ENCODE data around the gene LDHD.

Gene LDHD

GRCh38 chr16:75075688-75076268 is 40.8 kb downstream of the LDHD start:
- no peak for DNase-seq

GRCh38 chr16:75074920-75075687 is 41.5 kb downstream of the LDHD start:
- DNase-seq = peak; percentile 54

- no peak for DNase-seq
These were observed 42.2 kb downstream of the LDHD start for GRCh38 chr16:75074304-75074793.

GRCh38 chr16:75073545-75074303 is 42.9 kb downstream of the LDHD start:
- DNase-seq = no peak

- DNase-seq = no peak
These were observed 44.2 kb downstream of the LDHD start for GRCh38 chr16:75072239-75072947.

- no peak for DNase-seq
These were observed 45.0 kb downstream of the LDHD start for GRCh38 chr16:75071621-75072020.

DNA sequence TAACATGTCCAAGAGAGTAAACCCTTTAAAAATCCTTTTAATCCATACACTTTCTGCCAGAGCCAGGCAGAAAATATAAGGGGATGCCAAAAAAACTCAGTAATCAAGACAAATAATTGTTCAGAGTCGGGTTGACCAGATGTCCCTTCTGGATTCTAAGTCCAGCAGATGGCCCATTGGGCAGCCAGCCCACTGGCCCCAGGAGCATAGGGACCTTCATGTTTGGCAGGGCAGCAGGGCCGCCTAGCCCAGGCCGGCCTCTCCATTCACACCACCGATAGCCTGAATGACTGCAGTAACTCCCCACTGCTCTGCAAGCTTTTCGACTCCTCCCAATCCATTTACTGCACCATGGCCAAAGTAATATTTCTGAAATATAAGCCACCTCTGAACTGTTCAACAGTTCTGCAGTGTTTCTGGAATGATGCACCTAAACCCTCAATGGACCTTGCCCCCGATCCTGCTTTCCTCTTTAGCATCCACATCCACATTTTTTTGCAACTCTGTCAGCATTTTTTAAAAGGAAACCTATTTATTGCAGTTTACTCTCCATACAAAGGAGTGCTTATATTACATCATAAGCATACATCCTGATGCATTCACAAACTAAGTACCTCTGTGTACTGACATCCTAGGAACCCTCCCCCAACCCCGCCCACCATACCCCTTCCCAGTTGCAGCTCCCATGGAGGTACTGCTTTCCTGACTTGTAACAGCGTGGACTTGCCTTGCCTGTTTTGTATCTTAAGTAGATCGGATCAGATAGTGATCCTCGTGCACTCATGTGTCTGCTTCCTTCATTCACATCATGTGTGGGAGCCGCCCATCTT is 46.4 kb downstream of the LDHD start:
- DNase-seq = no peak

- DNase-seq = no peak
These were observed 48.2 kb downstream of the LDHD start for GRCh38 chr16:75068085-75069031.

DNA sequence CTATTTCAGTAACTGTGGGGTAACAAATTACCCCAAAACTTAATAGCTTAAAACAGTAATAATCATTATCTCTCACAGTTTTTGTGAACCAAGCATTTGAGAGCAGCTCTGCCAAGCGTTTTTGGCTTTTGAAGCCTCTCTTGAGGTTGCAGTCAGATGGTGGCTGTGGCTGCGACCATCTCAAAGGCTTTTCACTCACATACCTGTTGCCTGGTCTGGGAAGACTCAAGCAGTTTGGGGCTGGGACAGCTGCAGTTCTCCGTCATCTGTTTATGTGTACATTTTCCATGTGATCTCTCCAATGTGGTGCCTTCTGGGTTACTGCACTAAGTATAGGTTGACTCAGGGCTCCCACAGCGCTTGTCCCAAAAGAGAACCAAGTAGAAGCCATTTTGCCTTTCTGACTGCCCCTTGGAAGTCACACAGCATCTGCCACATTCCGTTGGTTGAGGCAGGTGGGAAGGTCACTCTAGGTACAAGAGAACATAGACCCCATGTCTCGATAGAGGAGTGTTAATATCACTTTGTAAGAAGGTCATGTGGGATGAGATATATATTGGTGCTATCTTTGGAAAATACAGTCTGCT is 49.6 kb downstream of the LDHD start:
- no peak for DNase-seq

- DNase-seq = no peak
These were observed 50.9 kb downstream of the LDHD start for GRCh38 chr16:75065521-75066149.

DNA sequence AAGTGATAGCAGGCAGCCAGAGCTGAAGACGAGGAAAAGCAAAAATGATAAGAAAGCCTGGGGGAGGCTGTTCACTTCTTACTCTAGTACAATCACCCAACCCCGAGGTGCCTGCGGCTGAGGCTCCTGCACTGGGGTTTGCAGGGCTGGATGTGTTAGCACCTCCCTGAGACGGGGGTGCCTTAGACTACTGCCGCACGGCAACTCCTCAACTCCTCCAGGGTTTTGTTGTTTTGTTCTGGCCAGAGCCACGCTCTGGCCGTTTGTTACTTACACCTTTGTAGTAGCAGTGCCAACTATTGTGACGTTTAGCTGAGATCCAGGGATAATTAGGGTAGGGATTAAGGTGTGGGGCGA is 51.5 kb downstream of the LDHD start:
- no peak for DNase-seq

- DNase-seq = no peak
These were observed 52.0 kb downstream of the LDHD start for GRCh38 chr16:75064403-75065148.

- no peak for DNase-seq
These were observed 53.0 kb downstream of the LDHD start for GRCh38 chr16:75063549-75064088.

GRCh38 chr16:75062976-75063346 is 53.6 kb downstream of the LDHD start:
- DNase-seq = no peak

- DNase-seq = no peak
These were observed 54.2 kb downstream of the LDHD start for GRCh38 chr16:75062135-75062975.
